Dermis microvascular lymphatic vessel endothelial cell (primary cell): ENCODE measurements around the gene DEPDC5. TPM values are rescaled to one million over a fixed set of nuclear protein-coding genes. Genes with fewer than 3 reads are reported as not detected.

ENCODE experiments used
- DNase-seq, 2 donors: peaks; one replicate each; pipeline versions ENCODE4 v3.0.0 to v3.0.0-alpha.2; 2010; ENCODE audit warnings: low read depth in 2 of 2
- total RNA-seq: library from RNA; depleted of rRNA; stranded (reverse); fragments of >200 nt; gene quantifications from 2 replicates; pipeline ENCODE4 v1.2.1, GENCODE V29; 2014

Gene DEPDC5
- total RNA-seq, 1 donor from 2014 or later = 6.7 TPM

GRCh38 chr22:31893460-31893859, 139.6 kb downstream of the DEPDC5 start:
- DNase-seq = no peak

DNA sequence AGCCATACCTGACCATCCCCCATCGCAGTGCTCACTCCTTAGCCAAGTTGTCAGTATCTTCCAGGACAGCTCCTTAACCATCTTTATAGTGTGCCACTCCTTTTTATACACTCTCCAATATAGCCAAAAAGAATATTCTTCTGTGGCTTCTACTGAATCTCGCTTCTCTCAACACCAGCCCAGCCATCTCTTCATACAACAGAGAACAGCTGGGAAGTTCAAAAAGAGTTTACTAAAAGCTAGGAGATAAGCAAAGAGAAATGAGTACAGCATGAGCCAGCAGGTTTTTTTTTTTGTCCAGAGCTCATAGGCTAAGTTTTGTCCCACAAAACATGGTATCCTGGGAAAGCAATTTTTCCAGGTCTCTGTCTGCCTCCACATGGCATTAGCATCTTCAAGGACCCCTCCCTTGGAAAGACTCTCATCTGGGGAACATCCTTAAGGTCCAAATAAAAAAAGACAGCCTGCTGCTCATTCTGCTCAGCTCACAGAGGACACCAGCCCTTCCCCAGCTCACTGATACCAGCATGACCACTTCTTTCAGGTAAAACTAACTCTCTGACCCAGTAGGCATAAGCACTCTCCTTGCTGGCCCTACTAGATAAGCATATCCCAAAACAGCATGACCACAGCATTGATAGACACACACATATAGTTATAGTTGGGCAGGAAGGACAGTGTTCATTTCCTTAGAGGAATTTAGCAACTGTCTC, 141.7 kb downstream of the DEPDC5 start:
- DNase-seq = no peak

- peak in 1 of 2 donors; percentile 17 for DNase-seq
These were observed 142.7 kb downstream of the DEPDC5 start for GRCh38 chr22:31896472-31896871.

- peak in 1 of 2 donors; percentile 49 for DNase-seq
These were observed 144.3 kb downstream of the DEPDC5 start for GRCh38 chr22:31897842-31898805.

- DNase-seq = no peak
These were observed 145.1 kb downstream of the DEPDC5 start for GRCh38 chr22:31898926-31899325.

DNA sequence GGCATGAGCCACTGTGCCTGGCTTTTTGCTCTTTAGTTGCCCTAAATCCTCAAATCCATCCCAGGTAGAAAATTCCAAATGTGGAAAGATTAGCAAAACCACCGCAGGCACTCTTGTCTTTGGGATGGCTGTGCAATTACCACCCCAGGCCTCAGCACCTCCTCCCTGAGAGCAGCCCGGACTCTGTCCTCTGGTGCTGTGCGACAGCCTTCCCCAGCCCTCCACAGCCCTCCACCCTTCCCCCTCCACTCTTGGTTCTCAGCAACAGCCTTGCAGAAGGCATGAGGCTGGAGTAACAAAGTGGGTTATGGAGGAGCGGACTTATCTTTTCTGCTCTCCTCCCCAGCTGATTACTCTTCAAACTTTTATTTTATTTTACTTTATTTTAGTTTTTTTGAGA, 145.8 kb downstream of the DEPDC5 start:
- no peak for DNase-seq

- peak in 1 of 2 donors; percentile 44 for DNase-seq
These were observed 147.7 kb downstream of the DEPDC5 start for GRCh38 chr22:31901388-31902137.

- DNase-seq = no peak
These were observed 150.8 kb downstream of the DEPDC5 start for GRCh38 chr22:31904651-31905050.

- no peak for DNase-seq
These were observed 151.5 kb downstream of the DEPDC5 start for GRCh38 chr22:31905356-31905755.

- no peak for DNase-seq
These were observed 152.3 kb downstream of the DEPDC5 start for GRCh38 chr22:31906086-31906485.

DNA sequence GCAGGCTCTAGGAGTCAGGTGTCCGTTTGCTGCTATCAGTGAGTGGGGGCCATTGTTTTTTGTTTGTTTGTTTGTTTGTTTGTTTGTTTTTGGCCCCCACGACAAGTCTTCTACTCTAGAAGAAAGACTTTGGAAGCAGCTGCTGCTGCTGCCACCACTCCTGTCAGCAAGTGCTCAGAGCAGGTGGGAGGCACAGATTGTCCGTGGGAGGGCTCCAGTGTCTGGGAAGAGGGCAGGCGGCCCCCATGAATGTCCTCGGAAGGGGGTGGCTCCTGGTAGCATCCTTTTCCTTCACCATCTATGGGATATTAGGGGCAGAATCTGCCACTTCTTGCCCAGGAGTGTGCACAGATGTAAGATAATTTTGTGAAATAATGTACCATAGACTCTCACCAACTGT, 152.8 kb downstream of the DEPDC5 start:
- DNase-seq = no peak

GRCh38 chr22:31909977-31910376, 156.2 kb downstream of the DEPDC5 start:
- no peak for DNase-seq

- DNase-seq = peak in 1 of 2 donors; percentile 12
These were observed 158.0 kb downstream of the DEPDC5 start for GRCh38 chr22:31911565-31912406.

DNA sequence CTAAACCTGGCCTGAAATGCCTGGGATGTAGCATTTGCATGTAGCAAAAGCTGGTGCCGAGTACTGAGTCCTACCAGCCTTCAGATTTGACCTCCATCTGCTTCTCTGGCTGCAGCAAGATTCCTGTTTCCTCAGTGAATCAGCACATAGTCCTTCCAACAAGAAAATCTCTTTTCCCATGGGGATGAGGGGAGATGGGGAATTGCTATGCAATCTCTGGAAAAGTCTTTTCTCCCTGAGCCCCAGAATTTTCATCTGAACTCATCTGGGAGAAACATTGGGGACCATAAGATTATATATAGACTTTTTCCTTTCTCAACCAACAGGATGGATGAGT, 158.6 kb downstream of the DEPDC5 start:
- no peak for DNase-seq

- DNase-seq = no peak
These were observed 161.8 kb downstream of the DEPDC5 start for GRCh38 chr22:31915586-31915985.

DNA sequence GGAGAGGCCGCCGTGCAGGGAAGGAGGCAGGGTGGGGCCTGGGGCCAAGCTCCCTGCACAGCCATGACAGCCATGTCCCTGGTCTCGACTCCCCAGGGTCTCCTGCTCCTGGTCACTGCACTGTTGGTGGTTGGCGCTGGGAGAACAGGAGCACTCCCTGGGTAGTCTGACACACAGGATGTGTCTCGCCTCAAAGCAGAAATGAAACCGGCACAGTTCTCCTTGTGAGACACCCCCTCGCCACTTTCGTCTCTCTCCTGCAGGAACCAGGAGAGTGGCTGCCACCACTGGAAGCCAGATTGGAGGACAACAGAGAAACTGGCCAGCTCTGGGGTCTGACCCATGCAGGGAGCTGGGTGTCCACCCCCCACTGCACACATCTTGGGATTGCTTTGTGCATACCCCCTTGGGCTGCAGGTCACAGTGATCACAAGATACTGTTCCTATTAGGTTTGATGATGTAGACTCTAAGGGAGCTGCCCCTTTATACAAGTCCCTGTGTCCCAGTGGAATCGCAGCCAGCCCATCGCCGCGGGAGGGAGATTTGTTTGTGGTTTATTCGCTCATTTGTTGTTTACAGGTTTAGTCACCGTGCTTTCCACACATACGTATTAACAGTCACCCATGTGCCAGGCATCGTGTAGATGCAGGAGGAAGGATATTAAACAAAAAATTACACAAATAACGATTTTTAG, 163.6 kb downstream of the DEPDC5 start:
- DNase-seq = no peak

DNA sequence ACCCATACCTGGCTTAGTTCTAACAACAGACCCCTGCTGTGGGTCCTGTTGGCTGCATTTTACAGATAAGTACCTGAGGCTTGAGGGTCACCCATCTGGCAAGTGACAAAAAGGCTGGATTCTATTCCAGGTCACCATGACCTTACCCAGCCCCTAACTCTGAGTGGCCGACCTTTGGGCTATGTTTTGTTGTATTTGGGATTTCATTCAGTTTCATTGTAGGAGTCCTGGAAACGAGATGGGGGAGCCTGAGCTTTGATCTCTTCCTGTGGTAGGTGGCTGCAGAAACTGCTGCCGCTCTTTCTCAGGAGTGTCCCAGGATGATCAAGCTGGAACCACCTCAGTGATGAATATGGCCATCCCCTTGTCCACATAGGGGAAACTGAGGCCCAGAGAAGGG, 165.9 kb downstream of the DEPDC5 start:
- DNase-seq = no peak

- no peak for DNase-seq
These were observed 166.5 kb downstream of the DEPDC5 start for GRCh38 chr22:31920306-31920705.

DNA sequence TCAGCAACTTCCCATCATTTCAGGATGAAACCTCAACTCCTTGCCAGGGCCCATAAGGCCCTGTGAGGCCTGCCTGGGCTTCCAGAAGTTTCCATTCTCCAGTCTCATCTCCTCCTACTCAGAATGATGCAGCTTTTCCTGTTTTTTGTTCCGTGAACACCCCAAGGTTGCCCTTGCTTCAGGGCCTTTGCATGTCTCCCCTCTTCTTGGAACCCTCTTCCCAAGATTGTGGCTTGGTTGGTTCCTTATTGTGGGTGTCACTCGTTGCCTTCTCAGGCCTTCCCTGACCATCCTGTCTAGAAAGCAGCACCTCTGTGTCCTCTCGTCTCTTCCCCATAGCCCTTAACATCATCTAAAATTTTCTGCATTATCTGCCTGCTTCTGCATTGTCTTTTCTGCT, 167.3 kb downstream of the DEPDC5 start:
- no peak for DNase-seq

- DNase-seq = no peak
These were observed 168.7 kb downstream of the DEPDC5 start for GRCh38 chr22:31922534-31922933.
